Renal cortex interstitium (tissue), 11 donors: ENCODE measurements around the gene GPATCH2. TPM values are rescaled to one million over a fixed set of nuclear protein-coding genes. Genes with fewer than 3 reads are reported as not detected.

Experiments
- DNase-seq, 11 donors: peaks; one replicate each; pipeline ENCODE4 v3.0.0-alpha.2; 2013; ENCODE audit warnings: low read depth in 9 of 11, low spot score in 4 of 11; ENCODE audit errors: extremely low read depth in 1 of 11
- polyA plus RNA-seq, 3 donors: library from polyadenylated mRNA; unstranded; fragments of 120-200 nt; gene quantifications; one replicate each; pipeline ENCODE4 v1.2.1, GENCODE V29; 2013; ENCODE audit not compliant: insufficient read length in 3 of 3

GPATCH2 gene
- polyA plus RNA-seq, 3 donors = 22.9 to 25.9 (median 24.9) TPM

- DNase-seq = no peak
Measured at GRCh38 chr1:217482356-217483102, 148.4 kb downstream of the GPATCH2 start.

GRCh38 chr1:217478450-217478849 lies 152.4 kb downstream of the GPATCH2 start:
- DNase-seq = no peak

GRCh38 chr1:217472915-217473314 lies 158.0 kb downstream of the GPATCH2 start:
- no peak for DNase-seq

- no peak for DNase-seq
Measured at GRCh38 chr1:217471403-217471802, 159.5 kb downstream of the GPATCH2 start.

DNA sequence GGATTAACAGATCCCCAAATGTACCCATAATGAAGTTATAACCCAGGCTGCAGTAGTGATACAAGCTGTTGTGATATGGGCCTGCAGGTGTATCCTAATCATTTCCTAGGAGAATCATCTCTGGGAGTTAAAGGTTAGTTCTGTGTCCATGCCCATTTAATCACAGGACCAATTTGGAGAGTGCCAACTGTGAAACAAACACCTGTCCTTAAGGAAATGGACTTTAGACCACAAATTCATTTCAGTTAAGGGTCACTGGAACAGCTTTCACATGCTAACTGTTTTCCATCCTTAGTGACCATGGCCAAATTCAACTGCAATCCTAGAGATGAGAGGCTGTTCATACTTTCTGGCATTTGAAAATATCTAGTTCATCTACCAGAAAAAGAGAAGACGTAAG lies 160.9 kb downstream of the GPATCH2 start:
- no peak for DNase-seq

GRCh38 chr1:217465102-217465501 lies 165.8 kb downstream of the GPATCH2 start:
- DNase-seq = no peak

DNA sequence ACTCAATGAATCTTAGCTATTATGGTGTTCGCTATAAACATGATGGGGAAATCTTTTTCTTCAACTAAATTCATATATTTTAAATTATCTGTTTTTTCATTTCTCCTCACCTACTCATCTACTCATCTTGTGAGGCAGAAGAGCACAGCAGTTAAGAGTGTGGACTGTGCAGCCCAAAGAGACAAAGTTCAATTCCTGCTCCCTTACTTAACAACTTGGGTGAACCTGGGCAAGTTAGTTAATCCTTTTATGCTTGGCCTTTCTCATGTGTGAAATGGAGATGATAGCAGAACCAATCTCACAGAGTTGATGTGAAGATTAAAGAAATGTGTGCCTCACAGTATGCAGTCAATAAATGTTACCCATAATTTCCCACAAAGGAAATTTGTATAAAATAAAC lies 168.2 kb downstream of the GPATCH2 start:
- no peak for DNase-seq

DNA sequence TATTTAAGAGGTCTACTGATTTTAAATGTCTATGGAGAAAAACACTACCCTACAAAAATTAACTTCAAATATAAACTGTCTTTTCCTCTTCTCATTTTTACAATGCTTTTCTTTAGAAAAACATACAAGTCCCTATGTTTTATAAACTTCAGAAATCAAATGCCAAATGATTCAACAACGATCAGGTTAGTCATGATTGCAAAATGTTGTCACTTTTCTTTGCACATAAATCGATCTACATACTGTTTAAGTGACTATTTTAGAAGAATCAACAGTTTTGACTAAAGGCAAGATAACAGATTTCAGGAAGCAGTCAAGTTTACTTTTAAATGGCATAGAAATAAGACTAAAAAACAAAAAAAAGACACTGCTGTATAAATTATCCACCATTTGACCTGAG lies 168.7 kb downstream of the GPATCH2 start:
- DNase-seq = no peak

GRCh38 chr1:217457016-217457415 lies 173.9 kb downstream of the GPATCH2 start:
- DNase-seq = no peak

GRCh38 chr1:217456261-217456660 lies 174.6 kb downstream of the GPATCH2 start:
- no peak for DNase-seq

GRCh38 chr1:217453816-217454215 lies 177.1 kb downstream of the GPATCH2 start:
- DNase-seq = no peak

DNA sequence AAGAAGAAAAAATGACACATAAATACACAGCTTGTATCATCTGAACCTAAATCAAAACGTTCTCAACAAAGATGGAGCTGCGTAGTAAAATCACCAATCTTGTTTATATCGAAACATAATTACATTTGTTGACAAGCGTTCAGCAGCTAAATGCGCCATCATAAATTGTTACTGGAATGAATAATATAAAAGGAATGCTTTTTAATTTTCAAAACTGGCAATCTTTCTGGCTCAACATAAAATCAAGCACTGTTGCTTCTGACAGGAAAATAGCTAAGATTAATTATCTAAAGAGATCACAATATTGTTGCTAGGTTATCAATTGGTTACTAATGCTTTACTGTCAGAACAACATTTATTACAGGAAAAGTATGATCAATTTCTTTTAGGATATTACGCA lies 181.5 kb downstream of the GPATCH2 start:
- no peak for DNase-seq

DNA sequence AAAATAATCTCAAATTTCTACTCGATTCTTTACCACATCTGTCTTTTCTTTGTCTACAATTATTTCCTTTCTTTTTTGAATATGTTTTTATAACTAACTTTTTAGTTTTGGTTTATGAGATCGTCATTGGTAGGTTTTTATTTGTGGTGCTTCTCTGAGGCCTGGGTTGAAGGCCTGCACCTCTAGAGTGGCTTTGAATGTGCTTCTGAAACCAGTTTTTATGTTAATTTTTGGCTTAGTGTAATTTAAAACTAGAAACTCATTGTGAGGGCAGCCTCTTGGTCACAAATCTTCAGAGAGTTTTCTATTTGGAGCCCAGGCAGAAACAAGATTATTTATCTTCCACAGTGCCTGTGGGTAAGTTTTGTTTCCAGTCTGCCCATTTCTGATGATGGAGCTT lies 187.0 kb downstream of the GPATCH2 start:
- DNase-seq = no peak

GRCh38 chr1:217437376-217437775 lies 193.5 kb downstream of the GPATCH2 start:
- DNase-seq = no peak

DNA sequence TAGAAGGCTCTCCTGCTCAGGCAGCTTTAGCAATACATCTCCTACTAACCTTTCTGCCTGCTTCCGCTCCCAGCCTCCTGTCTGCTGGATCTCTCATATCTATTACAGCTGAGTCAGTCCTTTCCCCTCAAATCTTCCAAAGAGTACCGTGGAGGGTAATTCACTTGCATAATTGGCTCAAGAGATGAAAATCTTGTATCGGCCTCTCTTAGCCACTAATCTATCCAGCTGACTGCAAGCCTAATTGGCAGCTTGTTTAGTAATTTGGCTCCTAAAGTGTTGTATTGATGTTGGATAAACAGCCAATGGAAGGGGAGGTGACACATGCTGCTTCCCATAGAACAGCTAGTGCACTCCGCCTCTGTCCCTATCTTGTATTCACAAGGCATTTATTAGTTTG lies 195.7 kb downstream of the GPATCH2 start:
- DNase-seq = no peak

DNA sequence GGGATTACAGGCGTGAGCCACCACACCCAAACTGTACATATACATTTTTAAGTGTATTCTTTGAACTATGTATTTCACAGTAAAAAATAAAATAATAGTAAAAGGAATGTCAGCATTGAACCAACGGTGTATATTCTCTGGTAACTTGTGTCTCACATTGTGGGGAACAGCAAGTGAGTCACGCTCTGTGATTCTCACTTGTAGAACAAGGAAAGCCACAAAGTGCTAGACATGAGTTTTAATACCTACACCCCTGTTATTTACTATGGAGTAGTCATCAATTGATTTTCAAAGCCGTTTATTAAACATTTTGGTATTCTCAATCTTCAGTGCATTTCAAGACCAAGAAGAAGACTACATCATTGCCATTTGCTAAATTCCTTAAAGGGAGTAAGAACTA lies 197.2 kb downstream of the GPATCH2 start:
- no peak for DNase-seq

- no peak for DNase-seq
Measured at GRCh38 chr1:217432339-217432738, 198.6 kb downstream of the GPATCH2 start.

GRCh38 chr1:217431395-217431794 lies 199.5 kb downstream of the GPATCH2 start:
- DNase-seq = no peak

- peak in 5 of 11 donors; percentile 2 to 38 (median 26) for DNase-seq
Measured at GRCh38 chr1:217425422-217425821, 205.5 kb downstream of the GPATCH2 start.

GRCh38 chr1:217419194-217419551 lies 211.7 kb downstream of the GPATCH2 start:
- no peak for DNase-seq
